Panc1 (cell line): Measurements from ENCODE around the gene POLR1G. TPM values are rescaled to one million over a fixed set of nuclear protein-coding genes. Genes with fewer than 3 reads are reported as not detected.
A peak's percentile ranks its signal among the peaks of the same experiment; 100 is the strongest.

Source experiments
- ATAC-seq: fragments of 200-7000 bp; cut with Tn5 transposase; 2 replicates; pipeline ENCODE4 v1.9.1; 2020; ENCODE audit warnings: mild to moderate bottlenecking, moderate library complexity
- BruUV-seq: library from RNA; stranded (reverse); fragments of 400-500 nt; replicated peaks from 2 replicates; lab custom pipeline; 2021; lab: Mats Ljungman, UMichigan
- CTCF ChIA-PET: fragments of 300-600 bp; sonication (Branson Sonifier 250); formaldehyde crosslinking; loops from one replicate; lab custom pipeline; 2022; ENCODE audit warnings: antibody characterized with exemption; lab: Charles Lee
- POLR2A ChIA-PET: fragments of 300-600 bp; sonication (Branson Sonifier 250); formaldehyde crosslinking; loops from one replicate; lab custom pipeline; 2022; ENCODE audit warnings: antibody characterized with exemption; lab: Charles Lee
- DNase-seq: peaks from one replicate; pipeline ENCODE4 v3.0.0-alpha.2; 2010; ENCODE audit warnings: low read depth, low spot score
- H3K27ac ChIP-seq: 2 replicates; pipeline ENCODE4 v1.5.1; 2011; ENCODE audit warnings: mild to moderate bottlenecking, low read length, inconsistent platforms
- H3K27me3 ChIP-seq: fragments of 200-500 bp; sonication (Bioruptor generic); 2 replicates; pipeline ENCODE4 v1.6.0; 2014; ENCODE audit warnings: low read length, inconsistent platforms; ENCODE audit not compliant: control insufficient read depth, insufficient read depth
- H3K36me3 ChIP-seq: fragments of 200-500 bp; sonication (Bioruptor generic); 2 replicates; pipeline ENCODE4 v1.5.1; 2014; ENCODE audit warnings: inconsistent platforms, mild to moderate bottlenecking, low read length, moderate library complexity; ENCODE audit not compliant: control insufficient read depth, insufficient read depth
- H3K4me1 ChIP-seq: 2 replicates; pipeline ENCODE4 v1.5.1; 2011; ENCODE audit warnings: inconsistent platforms, mild to moderate bottlenecking, low read length, moderate library complexity; ENCODE audit not compliant: control insufficient read depth, insufficient read depth
- H3K4me3 ChIP-seq, 2 experiments: 2 replicates each; pipeline ENCODE4 v1.5.1; 2011 to 2012; ENCODE audit warnings: low read depth in 2 of 2, low read length in 2 of 2, mild to moderate bottlenecking in 2 of 2, inconsistent platforms in 1 of 2, moderate library complexity in 1 of 2
- H3K9me3 ChIP-seq: fragments of 200-500 bp; sonication (Bioruptor generic); 2 replicates; pipeline ENCODE4 v1.5.1; 2014; ENCODE audit warnings: low read depth, mild to moderate bottlenecking, inconsistent platforms, low read length, moderate library complexity; ENCODE audit not compliant: control insufficient read depth, insufficient read depth
- POLR2AphosphoS5 ChIP-seq: IDR thresholded peaks from 2 replicates; pipeline ENCODE4 v1.6.1; 2012; ENCODE audit warnings: mild to moderate bottlenecking, low read depth, low read length, moderate library complexity
- SIN3A ChIP-seq: IDR thresholded peaks from 2 replicates; pipeline ENCODE4 v1.6.1; 2012; ENCODE audit warnings: low read depth, mild to moderate bottlenecking, low read length, moderate library complexity, borderline replicate concordance; ENCODE audit not compliant: insufficient read depth
- TCF7L2 ChIP-seq: IDR thresholded peaks from 2 replicates; pipeline ENCODE4 v1.6.1; 2011; ENCODE audit warnings: mild to moderate bottlenecking, low read depth, low read length, inconsistent platforms
- in situ Hi-C: cut with HindIII; loops from 2 replicates; pipeline ENCODE4 v1.10.0; 2016; ENCODE audit warnings: low sequenced_read_pairs, low pct_unique_long_range_greater_than_20kb
- intact Hi-C: fragments of 100-400 bp; cut with micrococcal nuclease; formaldehyde crosslinking; loops from one replicate; pipeline ENCODE4 v1.10.0; 2022; ENCODE audit not compliant: unreplicated experiment
- total RNA-seq: library from RNA; stranded (reverse); gene quantifications from one replicate; pipeline ENCODE4 v1.2.1, GENCODE V29; 2021; ENCODE audit not compliant: unreplicated experiment
- TF ChIP-seq, protein P1 (sequence below), 2 experiments: IDR thresholded peaks; 2 replicates each; pipeline ENCODE4 v1.6.1; 2011 to 2012; ENCODE audit warnings: low read depth in 2 of 2, control low read depth in 1 of 2, low read length in 1 of 2, mild to moderate bottlenecking in 1 of 2, moderate library complexity in 1 of 2; ENCODE audit not compliant: insufficient read depth in 1 of 2
- TF ChIP-seq, protein P2 (sequence below): fragments of 450-650 bp; IDR thresholded peaks from 2 replicates; pipeline ENCODE4 v1.5.1; 2017; ENCODE audit warnings: mild to moderate bottlenecking

POLR1G gene
- total RNA-seq, 1 experiment from 2014 or later, result 27.8 TPM

DNA sequence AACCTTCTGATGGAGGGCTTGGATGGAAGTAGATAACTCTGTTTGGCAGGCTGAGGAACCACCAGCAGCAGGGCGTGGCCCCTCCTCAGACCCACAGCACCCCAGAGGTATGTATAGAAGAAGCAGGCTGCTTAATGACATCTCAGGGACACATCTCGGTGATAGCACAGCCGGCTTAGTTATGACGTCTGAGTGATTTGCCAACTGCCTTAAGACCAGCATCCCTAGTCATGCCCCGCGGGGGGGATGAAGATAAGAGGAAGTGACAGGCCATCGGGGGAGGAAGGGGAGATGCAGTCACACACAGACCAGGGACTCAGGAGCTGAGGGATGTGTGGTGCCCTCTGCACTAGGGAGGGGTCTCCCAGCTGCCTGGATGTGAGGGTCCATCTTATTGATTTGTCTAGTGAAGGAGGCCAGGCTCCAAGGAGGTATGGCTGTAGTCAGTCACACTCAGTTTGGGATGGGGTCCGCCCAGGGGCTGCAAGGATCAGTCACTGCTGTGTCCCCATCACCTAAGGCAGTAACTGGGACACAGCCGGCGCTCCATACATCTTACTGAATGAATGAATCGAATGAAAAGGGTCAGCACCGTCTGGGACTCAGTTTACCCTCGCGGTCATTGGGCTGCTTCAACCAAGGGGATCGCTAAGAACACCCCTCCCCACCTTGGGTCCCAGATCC lies 36.5 kb downstream of the POLR1G start:
- intact Hi-C loops, result no loop called here

DNA sequence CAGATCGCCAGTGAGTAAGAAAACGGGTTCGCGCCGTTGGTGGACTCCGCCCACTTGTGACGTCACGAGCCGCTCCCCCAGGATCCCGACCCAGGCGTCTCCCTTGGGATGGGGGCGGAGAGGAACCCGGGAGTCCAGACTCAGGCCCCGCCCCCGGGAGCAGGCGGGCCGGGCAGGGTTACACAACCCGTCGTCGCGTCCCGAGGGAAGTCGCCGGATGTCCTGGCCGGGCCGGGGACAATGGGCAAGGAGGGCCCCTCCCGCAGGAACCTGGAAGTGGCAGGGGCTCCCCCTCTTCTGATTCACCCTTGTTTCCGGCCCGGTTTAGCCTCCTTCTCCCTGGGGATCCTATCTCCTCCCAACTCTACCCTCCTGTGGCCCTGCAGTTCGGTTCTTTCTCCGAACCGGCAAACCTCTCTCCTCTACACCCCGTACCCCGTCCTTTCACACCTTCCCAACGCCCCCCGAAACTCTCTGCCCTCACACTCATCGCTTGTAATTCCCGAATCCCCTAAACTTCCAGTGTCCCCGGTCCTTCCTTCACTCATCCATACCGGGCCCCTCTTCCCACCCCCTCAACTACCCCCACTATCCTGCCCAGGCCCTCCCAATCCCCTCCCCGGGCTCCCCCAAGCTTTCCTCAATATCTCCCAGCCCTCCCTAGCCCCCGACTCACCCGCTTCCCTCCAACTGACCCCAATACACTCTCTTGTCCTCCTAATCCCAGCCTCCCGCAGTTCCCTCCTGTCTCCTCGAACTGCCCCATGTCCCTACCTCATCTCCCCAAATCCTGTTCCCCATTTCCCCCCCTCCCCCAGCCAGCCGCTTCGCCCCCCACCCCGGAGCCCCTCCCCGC lies 37.2 kb downstream of the POLR1G start:
- CTCF ChIA-PET, result no interaction called here
- intact Hi-C loops (no loop called here), in situ Hi-C loops (no loop called here)
- BruUV-seq, result no TSS peak
- DNase-seq, result no peak
- Histone ChIP-seq H3K9me3 (no peaks in the 10 kb centered on the region), H3K4me1 (peaks cover 8% of the 10 kb centered on the region), H3K27me3 (no peaks in the 10 kb centered on the region), H3K27ac (peak overlapping the region; percentile 61), H3K4me3 (peak overlapping the region; percentile 47 to 71), H3K36me3 (no peaks in the 10 kb centered on the region)
- TF ChIP-seq POLR2AphosphoS5 (no peak), SIN3A (no peak), TCF7L2 (no peak)
- TF ChIP-seq, protein P1, sequence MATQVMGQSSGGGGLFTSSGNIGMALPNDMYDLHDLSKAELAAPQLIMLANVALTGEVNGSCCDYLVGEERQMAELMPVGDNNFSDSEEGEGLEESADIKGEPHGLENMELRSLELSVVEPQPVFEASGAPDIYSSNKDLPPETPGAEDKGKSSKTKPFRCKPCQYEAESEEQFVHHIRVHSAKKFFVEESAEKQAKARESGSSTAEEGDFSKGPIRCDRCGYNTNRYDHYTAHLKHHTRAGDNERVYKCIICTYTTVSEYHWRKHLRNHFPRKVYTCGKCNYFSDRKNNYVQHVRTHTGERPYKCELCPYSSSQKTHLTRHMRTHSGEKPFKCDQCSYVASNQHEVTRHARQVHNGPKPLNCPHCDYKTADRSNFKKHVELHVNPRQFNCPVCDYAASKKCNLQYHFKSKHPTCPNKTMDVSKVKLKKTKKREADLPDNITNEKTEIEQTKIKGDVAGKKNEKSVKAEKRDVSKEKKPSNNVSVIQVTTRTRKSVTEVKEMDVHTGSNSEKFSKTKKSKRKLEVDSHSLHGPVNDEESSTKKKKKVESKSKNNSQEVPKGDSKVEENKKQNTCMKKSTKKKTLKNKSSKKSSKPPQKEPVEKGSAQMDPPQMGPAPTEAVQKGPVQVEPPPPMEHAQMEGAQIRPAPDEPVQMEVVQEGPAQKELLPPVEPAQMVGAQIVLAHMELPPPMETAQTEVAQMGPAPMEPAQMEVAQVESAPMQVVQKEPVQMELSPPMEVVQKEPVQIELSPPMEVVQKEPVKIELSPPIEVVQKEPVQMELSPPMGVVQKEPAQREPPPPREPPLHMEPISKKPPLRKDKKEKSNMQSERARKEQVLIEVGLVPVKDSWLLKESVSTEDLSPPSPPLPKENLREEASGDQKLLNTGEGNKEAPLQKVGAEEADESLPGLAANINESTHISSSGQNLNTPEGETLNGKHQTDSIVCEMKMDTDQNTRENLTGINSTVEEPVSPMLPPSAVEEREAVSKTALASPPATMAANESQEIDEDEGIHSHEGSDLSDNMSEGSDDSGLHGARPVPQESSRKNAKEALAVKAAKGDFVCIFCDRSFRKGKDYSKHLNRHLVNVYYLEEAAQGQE (IDR thresholded peaks at IDR 0.05; ENCODE audit: insufficient read depth in 1 of 2, low read depth in 2 of 2, low read length in 1 of 2), result no peak
- TF ChIP-seq, protein P2, sequence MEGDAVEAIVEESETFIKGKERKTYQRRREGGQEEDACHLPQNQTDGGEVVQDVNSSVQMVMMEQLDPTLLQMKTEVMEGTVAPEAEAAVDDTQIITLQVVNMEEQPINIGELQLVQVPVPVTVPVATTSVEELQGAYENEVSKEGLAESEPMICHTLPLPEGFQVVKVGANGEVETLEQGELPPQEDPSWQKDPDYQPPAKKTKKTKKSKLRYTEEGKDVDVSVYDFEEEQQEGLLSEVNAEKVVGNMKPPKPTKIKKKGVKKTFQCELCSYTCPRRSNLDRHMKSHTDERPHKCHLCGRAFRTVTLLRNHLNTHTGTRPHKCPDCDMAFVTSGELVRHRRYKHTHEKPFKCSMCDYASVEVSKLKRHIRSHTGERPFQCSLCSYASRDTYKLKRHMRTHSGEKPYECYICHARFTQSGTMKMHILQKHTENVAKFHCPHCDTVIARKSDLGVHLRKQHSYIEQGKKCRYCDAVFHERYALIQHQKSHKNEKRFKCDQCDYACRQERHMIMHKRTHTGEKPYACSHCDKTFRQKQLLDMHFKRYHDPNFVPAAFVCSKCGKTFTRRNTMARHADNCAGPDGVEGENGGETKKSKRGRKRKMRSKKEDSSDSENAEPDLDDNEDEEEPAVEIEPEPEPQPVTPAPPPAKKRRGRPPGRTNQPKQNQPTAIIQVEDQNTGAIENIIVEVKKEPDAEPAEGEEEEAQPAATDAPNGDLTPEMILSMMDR, result no peak
- peak; percentile 88 for ATAC-seq
- POLR2A ChIA-PET, result no interaction called here

More for the DNA sequence above, 36.5 kb downstream of the POLR1G start:
- peak overlapping the region; percentile 47 to 71 for H3K4me3 ChIP-seq
- H3K9me3 ChIP-seq, result no peaks in the 10 kb centered on the region
- TF ChIP-seq SIN3A, result no peak
- TF ChIP-seq, protein P1 (IDR thresholded peaks at IDR 0.05; ENCODE audit: insufficient read depth in 1 of 2, low read depth in 2 of 2, low read length in 1 of 2), result no peak
- no peaks in the 10 kb centered on the region for H3K27me3 ChIP-seq
- ChIA-PET POLR2A (no interaction called here), CTCF (no interaction called here)
- no peaks in the 10 kb centered on the region for H3K36me3 ChIP-seq
- H3K27ac ChIP-seq, result no peak overlapping the region; the same call in 1 of the 2 replicates
- peaks cover 8% of the 10 kb centered on the region for H3K4me1 ChIP-seq
- in situ Hi-C loops, result no loop called here
- no peak for DNase-seq
- ATAC-seq, result peak; percentile 15
- no TSS peak for BruUV-seq
